ENCODE data around the gene COPB2.

The COPB2 gene

GRCh38 chr3:139326131-139326530, 63.3 kb downstream of the COPB2 start:
- no peak for DNase-seq

- no peak for DNase-seq
Measured at GRCh38 chr3:139325551-139325950, 63.9 kb downstream of the COPB2 start.

GRCh38 chr3:139324456-139324855, 65.0 kb downstream of the COPB2 start:
- no peak for DNase-seq

GRCh38 chr3:139323146-139323545, 66.3 kb downstream of the COPB2 start:
- DNase-seq, result no peak

GRCh38 chr3:139322346-139322745, 67.1 kb downstream of the COPB2 start:
- no peak for DNase-seq

GRCh38 chr3:139320551-139321309, 68.7 kb downstream of the COPB2 start:
- DNase-seq, result no peak

- no peak for DNase-seq
Measured at GRCh38 chr3:139319428-139320402, 69.7 kb downstream of the COPB2 start.

- DNase-seq, result no peak
Measured at GRCh38 chr3:139318826-139319225, 70.6 kb downstream of the COPB2 start.

GRCh38 chr3:139318431-139318816, 71.0 kb downstream of the COPB2 start:
- DNase-seq, result no peak

GRCh38 chr3:139317660-139318430, 71.6 kb downstream of the COPB2 start:
- no peak for DNase-seq

GRCh38 chr3:139317215-139317614, 72.2 kb downstream of the COPB2 start:
- no peak for DNase-seq

GRCh38 chr3:139313921-139314320, 75.5 kb downstream of the COPB2 start:
- DNase-seq, result no peak

- DNase-seq, result no peak
Measured at GRCh38 chr3:139312959-139313358, 76.5 kb downstream of the COPB2 start.

GRCh38 chr3:139312416-139312815, 77.0 kb downstream of the COPB2 start:
- no peak for DNase-seq

GRCh38 chr3:139311557-139311956, 77.9 kb downstream of the COPB2 start:
- no peak for DNase-seq

GRCh38 chr3:139310474-139310933, 78.9 kb downstream of the COPB2 start:
- no peak for DNase-seq

GRCh38 chr3:139309880-139310279, 79.6 kb downstream of the COPB2 start:
- DNase-seq, result no peak

- DNase-seq, result no peak
Measured at GRCh38 chr3:139309061-139309591, 80.3 kb downstream of the COPB2 start.

- DNase-seq, result no peak
Measured at GRCh38 chr3:139308560-139308959, 80.9 kb downstream of the COPB2 start.

GRCh38 chr3:139307601-139308555, 81.6 kb downstream of the COPB2 start:
- DNase-seq, result no peak
